NCI-H526 treated with DMSO at 0.1 percent for 48 hours (cell line): Measurements from ENCODE around the gene ECSIT.
"Not testable (repeated sequence)": the region's sequence is repeated elsewhere in the genome, so short reads cannot be mapped to it uniquely, and the experiment has no call there.

Experiments used
- DNase-seq: peaks from one replicate; lab custom pipeline; 2025; lab: John Stamatoyannopoulos, UW

The ECSIT gene

GRCh38 chr19:11528551-11529341 lies at the start of gene ECSIT:
Gene ECSIT, minus strand, starts transcription at chr19:11529134. Its CDS starts 9,964 bp downstream, at chr19:11519170.
- DNase-seq = peak; percentile 89

GRCh38 chr19:11577451-11578257 lies 48.7 kb upstream of the ECSIT start, which contains the start of gene ACP5:
Gene ACP5, minus strand, starts transcription at chr19:11577645. Its CDS starts 328 bp downstream, at chr19:11577317.
- DNase-seq = no peak

GRCh38 chr19:11576227-11576626 lies 47.3 kb upstream of the ECSIT start:
- DNase-seq = no peak

- no peak for DNase-seq
Measured at GRCh38 chr19:11574689-11575088, 45.8 kb upstream of the ECSIT start.

GRCh38 chr19:11573763-11574162 lies 44.8 kb upstream of the ECSIT start:
- not testable (repeated sequence) for DNase-seq

- DNase-seq = not testable (repeated sequence)
Measured at GRCh38 chr19:11573354-11573753, 44.4 kb upstream of the ECSIT start.

- no peak for DNase-seq
Measured at GRCh38 chr19:11570039-11570462, 41.1 kb upstream of the ECSIT start.

- DNase-seq = no peak
Measured at GRCh38 chr19:11566164-11566563, 37.2 kb upstream of the ECSIT start.

GRCh38 chr19:11565649-11565980 lies 36.7 kb upstream of the ECSIT start:
- not testable (repeated sequence) for DNase-seq

- not testable (repeated sequence) for DNase-seq
Measured at GRCh38 chr19:11564082-11564807, 35.3 kb upstream of the ECSIT start.

- DNase-seq = no peak
Measured at GRCh38 chr19:11563532-11563931, 34.6 kb upstream of the ECSIT start.

GRCh38 chr19:11560404-11561051 lies 31.6 kb upstream of the ECSIT start:
- no peak for DNase-seq

GRCh38 chr19:11558881-11559828 lies 30.2 kb upstream of the ECSIT start, which contains the start of gene ELOF1:
Gene ELOF1, minus strand, starts transcription at chr19:11559230. Its CDS starts 4,883 bp downstream, at chr19:11554347.
- DNase-seq = peak; percentile 84

- no peak for DNase-seq
Measured at GRCh38 chr19:11556634-11557420, 27.9 kb upstream of the ECSIT start.

- no peak for DNase-seq
Measured at GRCh38 chr19:11555246-11555645, 26.3 kb upstream of the ECSIT start.

- DNase-seq = no peak
Measured at GRCh38 chr19:11554160-11554559, 25.2 kb upstream of the ECSIT start.

GRCh38 chr19:11552666-11553372 lies 23.9 kb upstream of the ECSIT start:
- DNase-seq = no peak

- DNase-seq = no peak
Measured at GRCh38 chr19:11551603-11552235, 22.8 kb upstream of the ECSIT start.

- no peak for DNase-seq
Measured at GRCh38 chr19:11550265-11550664, 21.3 kb upstream of the ECSIT start.
